K562 (cell line): ENCODE results near the gene EGFR. TPM values are rescaled to one million over a fixed set of nuclear protein-coding genes. Genes with fewer than 3 reads are reported as not detected.

Experiments
- ARID3B ChIP-seq: fragments of 250-450 bp; sonication (Bioruptor Pico); IDR thresholded peaks from 2 replicates; pipeline ENCODE4 v1.4.0; 2020; ENCODE audit warnings: borderline replicate concordance
- CBFA2T2 ChIP-seq: fragments of 450-650 bp; conservative IDR thresholded peaks from 2 replicates; pipeline ENCODE4 v1.6.1; 2017; ENCODE audit warnings: mild to moderate bottlenecking
- DLX4 ChIP-seq: fragments of 250-450 bp; sonication (Bioruptor Pico); IDR thresholded peaks from 2 replicates; pipeline ENCODE4 v1.6.1; 2021; ENCODE audit warnings: mild to moderate bottlenecking
- DMBX1 ChIP-seq: fragments of 250-450 bp; sonication (Bioruptor Pico); IDR thresholded peaks from 2 replicates; pipeline ENCODE4 v1.8.0; 2022; ENCODE audit warnings: inconsistent platforms, mild to moderate bottlenecking, moderate library complexity, borderline replicate concordance
- KLF10 ChIP-seq: fragments of 250-450 bp; sonication (Bioruptor Pico); IDR thresholded peaks from 2 replicates; pipeline ENCODE4 v1.6.1; 2021; ENCODE audit warnings: matching md5 sums
- MGA ChIP-seq: fragments of 450-650 bp; IDR thresholded peaks from 2 replicates; pipeline ENCODE4 v1.6.1; 2016; ENCODE audit warnings: mild to moderate bottlenecking, moderate library complexity
- OTX1 ChIP-seq: fragments of 450-650 bp; formaldehyde crosslinking; IDR thresholded peaks from 2 replicates; pipeline ENCODE4 v1.4.0; 2022; ENCODE audit warnings: mild to moderate bottlenecking
- RBM22 ChIP-seq: fragments of 200-400 bp; formaldehyde crosslinking; IDR thresholded peaks from 2 replicates; pipeline ENCODE4 v1.6.1; 2018; ENCODE audit warnings: low read length, low read depth; ENCODE audit not compliant: poor library complexity, severe bottlenecking
- SETDB1 ChIP-seq: IDR thresholded peaks from one replicate; pipeline ENCODE4 v1.6.1; 2012; ENCODE audit warnings: low read length, control low read depth, inconsistent platforms
- SMAD4 ChIP-seq: fragments of 250-450 bp; sonication (Bioruptor Pico); conservative IDR thresholded peaks from 2 replicates; pipeline ENCODE4 v1.8.0; 2021; ENCODE audit warnings: inconsistent platforms, mild to moderate bottlenecking, moderate library complexity
- SRSF7 ChIP-seq: fragments of 200-400 bp; formaldehyde crosslinking; optimal IDR thresholded peaks from 2 replicates; pipeline ENCODE3; 2017; ENCODE audit warnings: mild to moderate bottlenecking, low read depth, low read length
- ZBTB34 ChIP-seq: fragments of 250-450 bp; sonication (Bioruptor Pico); IDR thresholded peaks from 2 replicates; pipeline ENCODE4 v1.8.0; 2021; ENCODE audit warnings: mild to moderate bottlenecking, moderate library complexity
- ZKSCAN3 ChIP-seq: fragments of 250-450 bp; sonication (Bioruptor Pico); IDR thresholded peaks from 2 replicates; pipeline ENCODE4 v1.4.0; 2020
- polyA plus RNA-seq, 8 experiments: library from polyadenylated mRNA; depleted of rRNA in 4 of 8; stranded (reverse) in 5 of 8; unstranded in 3 of 8; fragments of >200 nt; fragmentation: Nextera tagmentation in 2 of 8; fragmentation: Illumina TruSeq in 1 of 8; extraction: Ambion mirVana in 2 of 8; extraction: Trizol in 1 of 8; gene quantifications; 2 replicates each; pipeline versions ENCODE4 v1.2.1 to v1.2.3, GENCODE V29; 2011 to 2014; ENCODE audit warnings: inconsistent platforms in 1 of 8, missing spikeins in 1 of 8
- total RNA-seq, 7 experiments: library from RNA; depleted of rRNA in 6 of 7; stranded (reverse); fragments of >200 nt in 6 of 7; fragmentation: Illumina TruSeq in 2 of 7; extraction: Trizol in 2 of 7; gene quantifications; 2 replicates each; pipeline versions ENCODE4 v1.2.1 to v1.2.3, GENCODE V29; 2011 to 2021; ENCODE audit warnings: low replicate concordance in 1 of 7

Gene EGFR
- total and polyA plus RNA-seq, 9 of the 15 experiments (the other 6 are each of a cell fraction or from before 2014, with no cell fraction given), result 0.13 TPM; not detected in 8

GRCh38 chr7:55133630-55134358, 115.0 kb downstream of the EGFR start (continued):
- TF ChIP-seq RBM22 (no peak), KLF10 (CRISPR knock-in tag) (no peak), MGA (peak; percentile 71), ZBTB34 (no peak), DLX4 (no peak), ZKSCAN3 (CRISPR knock-in tag) (no peak), ARID3B (CRISPR knock-in tag) (no peak), SRSF7 (no peak), DMBX1 (CRISPR knock-in tag) (no peak), SMAD4 (CRISPR knock-in tag) (0 out of 2 replicates have a peak, but pooled peaks have one; percentile 25), SETDB1 (no peak), OTX1 (CRISPR knock-in tag) (no peak), CBFA2T2 (0 out of 2 replicates have a peak, but pooled peaks have one; percentile 8)
